ENCODE results near the gene TCEANC.
"Not testable (repeated sequence)": the region's sequence is repeated elsewhere in the genome, so short reads cannot be mapped to it uniquely, and the experiment has no call there.

The TCEANC gene

GRCh38 chrX:13676885-13677284, 23.9 kb downstream of the TCEANC start:
- no peak for DNase-seq (ENCODE audit: low read depth, low spot score)
- TF ChIP-seq, protein P1, sequence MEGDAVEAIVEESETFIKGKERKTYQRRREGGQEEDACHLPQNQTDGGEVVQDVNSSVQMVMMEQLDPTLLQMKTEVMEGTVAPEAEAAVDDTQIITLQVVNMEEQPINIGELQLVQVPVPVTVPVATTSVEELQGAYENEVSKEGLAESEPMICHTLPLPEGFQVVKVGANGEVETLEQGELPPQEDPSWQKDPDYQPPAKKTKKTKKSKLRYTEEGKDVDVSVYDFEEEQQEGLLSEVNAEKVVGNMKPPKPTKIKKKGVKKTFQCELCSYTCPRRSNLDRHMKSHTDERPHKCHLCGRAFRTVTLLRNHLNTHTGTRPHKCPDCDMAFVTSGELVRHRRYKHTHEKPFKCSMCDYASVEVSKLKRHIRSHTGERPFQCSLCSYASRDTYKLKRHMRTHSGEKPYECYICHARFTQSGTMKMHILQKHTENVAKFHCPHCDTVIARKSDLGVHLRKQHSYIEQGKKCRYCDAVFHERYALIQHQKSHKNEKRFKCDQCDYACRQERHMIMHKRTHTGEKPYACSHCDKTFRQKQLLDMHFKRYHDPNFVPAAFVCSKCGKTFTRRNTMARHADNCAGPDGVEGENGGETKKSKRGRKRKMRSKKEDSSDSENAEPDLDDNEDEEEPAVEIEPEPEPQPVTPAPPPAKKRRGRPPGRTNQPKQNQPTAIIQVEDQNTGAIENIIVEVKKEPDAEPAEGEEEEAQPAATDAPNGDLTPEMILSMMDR (IDR thresholded peaks at IDR 0.05; ENCODE audit: low read depth, low read length): no peak
- H3K4me3 ChIP-seq (ENCODE audit: low read depth, low read length): no peak overlapping the region
- in situ Hi-C loops (cut with HindIII; ENCODE audit: low sequenced_read_pairs): no loop called here

DNA sequence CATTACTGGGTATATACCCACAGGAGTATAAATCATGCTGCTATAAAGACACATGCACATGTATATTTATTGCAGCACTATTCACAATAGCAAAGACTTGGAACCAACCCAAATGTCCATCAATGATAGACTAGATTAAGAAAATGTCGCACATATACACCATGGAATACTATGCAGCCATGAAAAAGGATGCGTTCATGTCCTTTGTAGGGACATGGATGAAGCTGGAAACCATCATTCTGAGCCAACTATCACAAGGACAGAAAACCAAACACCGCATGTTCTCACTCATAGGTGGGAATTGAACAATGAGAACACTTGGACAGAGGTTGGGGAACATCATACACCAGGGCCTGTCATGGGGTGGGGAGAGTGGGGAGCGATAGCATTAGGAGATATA, 26.8 kb downstream of the TCEANC start:
- in situ Hi-C loops (cut with HindIII; ENCODE audit: low sequenced_read_pairs); DNase-seq (ENCODE audit: low read depth, low spot score); H3K4me3 ChIP-seq (ENCODE audit: low read depth, low read length): not testable (repeated sequence)

- no peak for DNase-seq (ENCODE audit: low read depth, low spot score)
- in situ Hi-C loops (cut with HindIII; ENCODE audit: low sequenced_read_pairs): no loop called here
- TF ChIP-seq, protein P1 (IDR thresholded peaks at IDR 0.05; ENCODE audit: low read depth, low read length): no peak
- H3K4me3 ChIP-seq (ENCODE audit: low read depth, low read length): no peak overlapping the region
These were observed 28.7 kb downstream of the TCEANC start for GRCh38 chrX:13681595-13681994.

DNA sequence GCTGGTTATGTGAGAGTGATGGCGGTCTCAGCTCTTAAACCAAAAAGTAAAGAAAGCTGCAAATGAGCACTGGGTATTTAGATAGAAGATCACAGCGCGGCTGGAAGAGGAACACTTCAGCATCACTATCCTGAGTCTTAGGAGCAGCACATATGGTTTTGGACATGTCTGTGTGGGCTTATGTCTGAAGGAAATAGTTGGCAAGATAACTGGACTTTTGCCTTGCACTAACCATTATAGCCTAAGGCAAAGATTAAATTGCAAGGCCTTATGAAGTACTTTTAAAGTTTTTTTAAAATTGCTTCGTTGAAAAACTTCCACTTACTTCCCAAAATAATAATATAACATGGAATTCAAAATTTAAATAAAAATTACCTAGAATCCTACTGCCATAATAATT, 31.4 kb downstream of the TCEANC start:
- H3K4me3 ChIP-seq (ENCODE audit: low read depth, low read length): no peak overlapping the region
- in situ Hi-C loops (cut with HindIII; ENCODE audit: low sequenced_read_pairs): no loop called here
- TF ChIP-seq, protein P1 (IDR thresholded peaks at IDR 0.05; ENCODE audit: low read depth, low read length): no peak
- no peak for DNase-seq (ENCODE audit: low read depth, low spot score)

DNA sequence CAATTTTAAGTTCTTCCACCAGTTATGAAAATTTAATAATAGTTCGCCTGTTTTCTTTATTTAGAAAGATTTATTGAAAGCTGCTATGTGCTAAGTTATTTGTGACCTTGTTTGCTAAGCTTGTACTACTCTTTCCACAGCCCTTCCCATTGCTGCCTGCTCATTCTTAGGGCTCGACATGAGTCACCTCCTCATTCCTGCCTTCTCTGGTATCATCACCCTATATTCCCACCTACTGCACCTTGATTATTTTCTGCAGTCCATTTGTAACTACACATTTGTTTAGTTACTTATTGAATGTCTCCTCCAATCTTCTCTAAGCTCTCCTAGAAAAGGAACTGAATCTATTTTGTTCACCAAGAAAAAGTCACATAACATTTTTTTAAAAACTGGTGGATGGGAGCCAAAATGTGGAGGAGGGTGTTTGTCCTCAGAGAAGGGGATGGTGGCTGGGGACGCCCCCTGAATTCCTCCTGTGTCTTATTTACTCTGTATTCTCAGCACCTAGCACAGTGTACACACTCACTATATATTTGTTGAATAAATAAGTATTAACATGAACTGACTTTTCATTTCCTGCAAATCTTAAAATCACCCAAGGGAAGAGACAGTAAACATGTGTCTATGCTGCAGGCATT, 32.3 kb downstream of the TCEANC start:
- in situ Hi-C loops (cut with HindIII; ENCODE audit: low sequenced_read_pairs): no loop called here
- H3K4me3 ChIP-seq (ENCODE audit: low read depth, low read length): no peak overlapping the region
- no peak for DNase-seq (ENCODE audit: low read depth, low spot score)
- TF ChIP-seq, protein P1 (IDR thresholded peaks at IDR 0.05; ENCODE audit: low read depth, low read length): no peak

GRCh38 chrX:13687203-13687602, 34.3 kb downstream of the TCEANC start:
- H3K4me3 ChIP-seq (ENCODE audit: low read depth, low read length): no peak overlapping the region
- TF ChIP-seq, protein P1 (IDR thresholded peaks at IDR 0.05; ENCODE audit: low read depth, low read length): no peak
- DNase-seq (ENCODE audit: low read depth, low spot score): no peak
- in situ Hi-C loops (cut with HindIII; ENCODE audit: low sequenced_read_pairs): no loop called here

- no peak for DNase-seq (ENCODE audit: low read depth, low spot score)
- in situ Hi-C loops (cut with HindIII; ENCODE audit: low sequenced_read_pairs): no loop called here
- H3K4me3 ChIP-seq (ENCODE audit: low read depth, low read length): peak overlapping the region; percentile 77
- TF ChIP-seq, protein P1 (IDR thresholded peaks at IDR 0.05; ENCODE audit: low read depth, low read length): no peak
These were observed 35.5 kb downstream of the TCEANC start for GRCh38 chrX:13688384-13688957.
